ENCODE results near the gene RANGAP1.

The RANGAP1 gene

GRCh38 chr22:41231369-41231768, 54.6 kb downstream of the RANGAP1 start:
- no peak for DNase-seq

GRCh38 chr22:41230401-41230785, 55.6 kb downstream of the RANGAP1 start:
- DNase-seq = no peak

- no peak for DNase-seq
Measured at GRCh38 chr22:41229730-41230400, 56.1 kb downstream of the RANGAP1 start.

GRCh38 chr22:41229215-41229614, 56.8 kb downstream of the RANGAP1 start:
- DNase-seq = no peak

- no peak for DNase-seq
Measured at GRCh38 chr22:41226723-41227655, 59.0 kb downstream of the RANGAP1 start.

- no peak for DNase-seq
Measured at GRCh38 chr22:41223535-41223934, 62.5 kb downstream of the RANGAP1 start.

GRCh38 chr22:41222846-41223507, 63.0 kb downstream of the RANGAP1 start:
- DNase-seq = no peak

GRCh38 chr22:41217553-41218157, 68.3 kb downstream of the RANGAP1 start:
- peak; percentile 43 to 56 for DNase-seq

GRCh38 chr22:41216984-41217383, 69.0 kb downstream of the RANGAP1 start:
- DNase-seq = no peak

GRCh38 chr22:41215926-41216325, 70.1 kb downstream of the RANGAP1 start:
- DNase-seq = no peak

GRCh38 chr22:41215409-41215808, 70.6 kb downstream of the RANGAP1 start:
- no peak for DNase-seq

GRCh38 chr22:41206719-41207118, 79.3 kb downstream of the RANGAP1 start:
- DNase-seq = no peak

- DNase-seq = peak; percentile 98 to 99
Measured at GRCh38 chr22:41204992-41205900, 80.7 kb downstream of the RANGAP1 start, which contains the start of gene L3MBTL2. L3MBTL2 (plus strand) TSS chr22:41205312; CDS start chr22:41205363, 51 bp downstream.

- no peak for DNase-seq
Measured at GRCh38 chr22:41204066-41204465, 81.9 kb downstream of the RANGAP1 start.

- DNase-seq = no peak
Measured at GRCh38 chr22:41203118-41203517, 82.9 kb downstream of the RANGAP1 start.

GRCh38 chr22:41201141-41201540, 84.8 kb downstream of the RANGAP1 start:
- no peak for DNase-seq

- peak; percentile 66 to 73 for DNase-seq
Measured at GRCh38 chr22:41198027-41198580, 87.9 kb downstream of the RANGAP1 start.

- peak; percentile 89 for DNase-seq
Measured at GRCh38 chr22:41197038-41197972, 88.7 kb downstream of the RANGAP1 start.

Measured in activated CD4-positive, alpha-beta T cell treated with anti-CD3 and anti-CD28 coated beads, Interleukin-2, amount 50 U/mL, for 48 hours (primary cell).